Stimulated activated CD8-positive, alpha-beta memory T cell treated with anti-CD3 and anti-CD28 coated beads, Interleukin-2, amount 100 ng/mL, for 1 hour (primary cell): ENCODE data around the gene PIK3CA.

Source experiments
- DNase-seq, 2 donors: peaks; one replicate each; pipeline ENCODE4 v3.0.0-alpha.2; 2020; ENCODE audit warnings: low read depth in 2 of 2

The PIK3CA gene

DNA sequence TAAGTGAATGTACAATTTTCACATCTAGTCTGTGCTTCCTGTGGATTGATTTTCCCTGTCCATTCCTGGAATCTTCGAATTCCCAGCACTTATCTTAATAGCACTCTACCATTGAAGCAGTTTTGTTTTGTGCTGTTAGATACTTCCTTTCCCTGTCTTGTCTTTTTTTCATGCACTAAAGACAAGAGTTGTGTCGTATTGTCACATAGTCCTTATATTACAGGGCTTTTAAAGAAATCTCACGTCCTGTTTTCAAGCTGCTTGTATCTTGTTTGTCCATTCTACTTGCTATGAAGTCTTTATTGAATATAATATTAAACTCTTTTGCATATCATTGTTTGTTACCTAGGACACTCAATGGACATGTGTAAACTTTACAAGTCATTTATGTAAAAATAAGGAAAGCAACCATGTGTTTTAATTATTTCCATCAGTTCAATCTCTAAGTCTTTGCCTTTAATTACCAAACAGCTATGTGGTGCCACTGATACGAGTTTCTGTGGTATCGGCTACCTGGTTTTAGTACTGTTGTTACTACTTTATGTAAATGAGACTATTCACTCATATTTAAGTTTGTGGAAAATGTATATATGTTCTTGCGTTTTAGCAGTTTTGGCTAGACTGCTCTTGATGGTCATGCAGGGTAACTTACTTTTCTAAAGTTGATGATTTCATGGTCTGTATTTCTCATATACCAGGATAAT, 10.3 kb downstream of the PIK3CA start:
- no peak for DNase-seq

- no peak for DNase-seq
These were observed 15.3 kb downstream of the PIK3CA start for GRCh38 chr3:179163503-179163902.

DNA sequence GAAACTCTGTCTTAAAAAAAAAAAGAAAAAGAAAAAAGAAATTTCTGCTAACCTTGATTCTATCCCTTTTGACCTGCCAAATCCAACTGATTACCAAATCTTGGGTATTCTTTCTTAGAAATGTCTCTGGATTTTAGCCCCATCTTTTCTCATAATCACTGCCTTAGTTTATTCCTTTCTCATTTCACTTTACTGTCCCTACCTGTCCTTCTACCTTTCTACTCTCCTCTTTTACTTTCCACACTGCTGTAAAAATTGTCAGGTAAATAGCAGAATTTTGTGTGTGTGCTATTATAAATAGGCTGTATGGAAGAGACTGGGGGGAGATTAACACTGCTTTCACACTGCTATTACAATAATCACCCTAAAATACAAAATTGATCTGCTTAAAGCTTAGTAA, 16.7 kb downstream of the PIK3CA start:
- no peak for DNase-seq

DNA sequence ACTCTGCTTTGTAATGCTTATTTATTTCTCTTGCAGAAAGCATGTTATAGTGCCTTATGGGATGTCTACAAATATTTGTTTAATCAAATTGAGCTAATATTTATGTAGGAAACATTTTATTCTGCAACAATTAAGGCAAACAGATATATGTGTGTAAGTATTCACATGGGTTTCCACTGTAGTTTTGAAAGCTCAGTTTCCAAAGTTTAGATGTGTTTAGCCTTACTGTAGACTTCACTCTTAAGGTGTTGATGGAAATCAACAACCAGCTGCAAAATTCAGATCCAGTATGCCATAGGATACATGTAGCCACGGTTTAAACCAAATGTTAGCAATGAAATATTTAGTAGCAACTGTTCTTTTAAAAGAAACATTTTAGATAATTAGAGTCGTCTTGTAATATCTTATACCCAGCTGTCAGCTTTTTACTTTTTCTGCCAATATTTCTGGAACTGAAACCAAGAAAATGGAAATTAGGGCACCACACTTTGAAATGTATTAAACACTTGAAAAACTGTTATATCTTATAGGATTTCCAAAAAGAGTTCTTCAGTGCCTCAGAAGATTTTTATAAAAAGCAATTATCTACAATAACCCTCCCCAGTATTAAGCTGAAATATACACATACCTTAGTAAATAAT, 18.5 kb downstream of the PIK3CA start:
- no peak for DNase-seq

DNA sequence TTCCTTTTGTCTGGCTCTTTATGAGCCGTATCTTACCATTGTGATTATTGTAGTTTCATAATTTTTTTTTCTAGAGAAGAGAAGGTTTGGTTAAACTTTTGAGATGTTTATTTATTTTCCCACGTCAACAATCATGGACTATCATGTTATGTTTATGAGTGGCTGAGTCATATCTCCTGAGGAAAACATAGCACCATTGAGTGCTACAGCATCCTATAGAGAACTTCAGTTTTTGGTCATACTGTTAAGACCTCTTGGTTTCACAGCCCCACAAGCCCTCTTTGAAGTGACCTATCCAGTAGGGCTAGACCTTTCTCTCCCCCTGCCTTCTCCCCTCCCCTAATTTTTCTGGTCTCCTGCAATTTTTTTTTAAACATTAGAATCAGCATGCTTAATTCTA, 20.8 kb downstream of the PIK3CA start:
- DNase-seq: no peak

GRCh38 chr3:179172546-179172945, 24.4 kb downstream of the PIK3CA start:
- DNase-seq: no peak

GRCh38 chr3:179174316-179174715, 26.2 kb downstream of the PIK3CA start:
- no peak for DNase-seq

DNA sequence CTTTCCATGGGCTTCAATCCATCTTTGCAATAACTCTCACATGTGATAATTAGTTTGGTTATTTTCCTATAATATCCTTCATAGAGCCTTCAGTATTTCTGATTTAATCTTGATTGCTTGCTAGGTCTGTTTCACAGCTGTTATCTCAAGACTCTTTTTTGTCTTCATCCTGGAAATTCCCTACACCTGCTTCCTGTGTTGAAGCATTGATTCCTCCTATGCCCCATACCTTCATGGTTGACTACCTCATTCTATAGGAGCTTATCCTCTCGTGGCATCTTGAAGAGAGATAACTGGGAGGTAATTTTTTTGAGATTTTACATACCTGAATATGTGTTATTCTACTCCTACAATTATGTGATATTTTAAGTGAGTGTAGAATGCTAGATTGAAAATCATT, 26.7 kb downstream of the PIK3CA start:
- no peak for DNase-seq

DNA sequence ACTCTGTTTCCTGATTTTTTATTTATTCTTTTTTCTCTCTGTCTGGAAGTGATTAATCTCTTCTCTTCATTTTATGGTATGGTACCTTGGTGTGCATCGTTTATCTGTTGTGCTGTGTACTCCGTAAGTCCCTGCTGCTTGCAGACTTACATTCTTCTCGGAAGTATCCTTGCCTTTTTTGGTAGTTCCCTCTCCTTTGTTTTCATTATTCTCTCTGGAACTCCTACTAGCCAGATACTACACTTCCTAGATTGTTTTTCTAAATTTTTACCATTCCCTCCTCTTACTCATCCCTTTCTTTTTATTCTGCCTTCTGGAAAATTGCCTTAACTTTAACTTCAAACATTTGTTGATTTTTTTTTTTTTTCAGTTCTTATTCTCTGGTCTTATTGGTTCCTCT, 27.2 kb downstream of the PIK3CA start:
- DNase-seq: no peak

- DNase-seq: no peak
These were observed 29.5 kb downstream of the PIK3CA start for GRCh38 chr3:179177611-179178010.

DNA sequence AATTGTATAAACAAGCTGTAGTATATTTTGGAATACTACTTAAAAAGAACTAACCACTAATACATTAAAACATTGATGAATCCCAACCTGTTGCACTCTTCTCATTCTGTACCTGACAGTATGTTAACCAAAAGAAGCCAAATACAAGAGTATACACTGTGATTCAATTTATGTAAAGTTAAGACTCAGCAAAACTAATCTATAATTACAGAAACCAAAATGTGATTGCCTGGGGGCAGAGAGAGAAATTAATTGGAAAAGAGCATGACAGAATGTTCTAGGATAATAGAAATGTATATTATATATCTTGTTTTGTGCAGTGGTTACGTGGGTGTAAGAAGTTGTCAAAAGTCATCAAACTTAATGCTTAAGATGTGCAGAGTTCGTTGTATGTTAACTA, 31.1 kb downstream of the PIK3CA start:
- DNase-seq: no peak

- no peak for DNase-seq
These were observed 32.0 kb downstream of the PIK3CA start for GRCh38 chr3:179179979-179180759.

- DNase-seq: no peak
These were observed 32.9 kb downstream of the PIK3CA start for GRCh38 chr3:179181021-179181472.

DNA sequence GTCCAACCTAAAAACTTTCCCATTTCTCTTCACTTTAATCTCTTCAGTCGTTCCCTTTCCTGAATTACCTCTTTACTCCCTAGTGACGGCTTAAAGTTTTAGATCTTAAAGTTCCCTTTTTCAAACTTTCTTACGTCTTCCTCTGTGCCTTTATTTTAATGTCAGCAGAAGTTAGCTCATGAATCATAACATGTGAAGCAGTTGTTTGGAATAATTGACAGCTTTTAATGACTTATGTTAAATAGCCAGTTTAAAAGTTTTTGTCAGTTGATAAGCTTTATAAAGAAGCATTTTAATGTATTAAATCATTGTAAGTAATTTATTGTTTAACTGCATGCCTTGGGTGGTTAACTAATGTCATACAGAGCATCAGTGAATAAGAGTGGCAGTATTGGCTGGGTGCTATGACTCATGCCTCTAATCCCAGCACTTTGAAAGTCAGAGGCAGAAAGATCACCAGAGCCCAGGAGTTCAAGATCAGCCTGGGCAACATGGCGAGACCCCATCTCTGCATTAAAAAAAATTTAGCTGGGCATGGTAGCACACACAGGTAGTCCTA, 33.9 kb downstream of the PIK3CA start:
- no peak for DNase-seq

- no peak for DNase-seq
These were observed 34.7 kb downstream of the PIK3CA start for GRCh38 chr3:179182902-179183301.

DNA sequence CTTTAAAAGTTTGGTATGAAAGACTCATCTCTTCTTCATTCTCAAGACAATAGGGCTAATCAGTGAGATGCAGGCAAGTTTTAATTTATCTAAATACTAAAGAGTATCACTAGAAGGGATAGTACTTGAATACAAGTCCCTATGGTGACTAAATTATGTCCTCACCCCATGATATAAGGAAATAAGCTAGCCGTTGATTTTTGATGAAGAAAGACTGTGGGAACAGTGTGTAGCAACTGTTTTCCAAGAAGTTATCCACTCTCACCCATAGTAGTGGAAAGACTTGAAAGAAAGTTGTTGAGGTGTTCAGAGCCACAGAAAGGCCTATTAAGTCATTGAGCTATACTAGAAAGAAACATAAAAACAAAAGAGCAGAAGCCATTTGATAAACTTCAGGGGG, 36.7 kb downstream of the PIK3CA start:
- DNase-seq: no peak

DNA sequence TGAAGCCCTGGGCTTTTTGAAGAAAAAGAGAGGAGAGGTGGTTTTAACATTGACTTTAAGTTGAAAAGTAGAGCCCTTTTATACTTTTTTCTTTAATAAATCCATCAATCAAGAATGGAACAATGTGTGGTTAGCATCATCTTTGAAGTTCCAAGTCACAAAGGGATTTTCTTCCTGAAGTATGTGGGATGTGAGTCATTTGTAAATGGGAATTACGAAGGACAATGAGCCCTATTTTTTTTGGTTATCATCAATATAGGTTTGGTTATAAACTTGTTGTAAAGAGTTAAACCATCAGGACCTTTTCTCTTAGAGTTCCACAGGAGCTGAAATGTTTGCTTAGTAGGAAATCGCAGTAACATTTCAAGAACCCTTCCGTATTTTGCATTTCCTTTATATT, 38.3 kb downstream of the PIK3CA start:
- no peak for DNase-seq

GRCh38 chr3:179189759-179190158, 41.6 kb downstream of the PIK3CA start:
- DNase-seq: no peak

- DNase-seq: no peak
These were observed 42.4 kb downstream of the PIK3CA start for GRCh38 chr3:179190581-179190980.

DNA sequence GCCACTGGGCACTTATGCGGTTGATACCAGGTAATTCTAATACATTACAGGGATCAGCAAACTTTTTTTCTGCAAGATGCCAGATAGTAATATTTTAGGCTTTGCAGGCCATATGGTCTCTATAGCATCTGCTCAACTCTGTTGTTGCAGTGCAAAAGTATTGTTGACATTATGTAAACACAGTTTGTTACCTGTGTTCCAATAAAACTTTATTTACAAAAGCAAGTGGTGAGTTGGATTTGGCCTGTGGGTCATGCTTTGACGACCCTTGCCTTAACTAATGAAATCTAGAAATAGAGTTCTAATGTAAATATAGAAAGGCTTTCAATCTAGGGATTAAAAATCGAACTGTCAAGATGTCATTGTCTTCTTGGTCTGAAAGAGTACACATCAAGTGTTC, 44.4 kb downstream of the PIK3CA start:
- DNase-seq: no peak

DNA sequence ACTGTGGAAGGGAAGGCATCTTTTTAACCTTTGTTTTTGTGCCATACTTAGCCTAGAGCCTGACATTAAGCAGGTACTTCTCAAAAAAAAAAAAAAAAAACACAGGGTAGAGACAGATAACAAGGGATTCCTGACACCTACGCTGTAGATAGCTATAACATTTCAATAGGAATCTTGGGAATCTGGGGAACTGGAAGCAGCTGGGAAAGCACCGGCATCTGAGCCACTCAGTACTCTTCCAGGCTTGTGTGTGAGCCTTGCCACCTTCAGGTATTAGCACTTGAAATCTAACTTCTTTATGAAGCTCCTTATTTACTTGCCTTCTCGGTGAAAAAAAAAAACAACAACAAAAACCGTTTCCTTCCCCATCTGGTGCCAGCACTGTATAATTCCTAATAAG, 46.8 kb downstream of the PIK3CA start:
- no peak for DNase-seq

GRCh38 chr3:179196098-179196497, 47.9 kb downstream of the PIK3CA start:
- DNase-seq: no peak

DNA sequence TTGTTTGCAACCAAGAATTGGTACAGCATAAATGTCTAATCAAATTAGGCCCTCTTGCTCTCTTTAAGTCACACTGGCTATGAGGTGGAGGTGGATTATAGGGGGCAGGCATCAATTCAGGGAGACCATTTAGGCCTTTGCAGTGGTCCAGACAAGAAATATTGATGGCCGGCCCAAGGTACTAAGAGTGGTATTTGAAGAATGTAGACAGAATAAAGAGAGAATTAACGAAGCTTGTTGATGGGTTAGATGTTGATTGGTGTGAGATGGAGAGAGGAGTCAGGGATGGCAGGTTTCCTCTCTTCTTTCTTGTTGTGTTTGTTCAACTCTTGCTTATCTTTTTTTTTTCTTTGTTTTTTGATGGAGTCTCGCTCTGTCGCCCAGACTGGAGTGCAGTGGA, 48.5 kb downstream of the PIK3CA start:
- DNase-seq: no peak
